HepG2 (cell line): ENCODE measurements around the gene NLRP12. TPM values are rescaled to one million over a fixed set of nuclear protein-coding genes. Genes with fewer than 3 reads are reported as not detected.

Experiments used
- BRD4 ChIP-seq: sonication (generic); formaldehyde crosslinking; IDR thresholded peaks from 2 replicates; pipeline ENCODE4 v1.4.0; 2020; ENCODE audit warnings: missing genetic modification reagents
- CBX5 ChIP-seq: sonication (generic); formaldehyde crosslinking; IDR thresholded peaks from 2 replicates; pipeline ENCODE4 v1.4.0; 2020; ENCODE audit warnings: missing genetic modification reagents, borderline replicate concordance
- ESRRA ChIP-seq: sonication (generic); formaldehyde crosslinking; IDR thresholded peaks from 2 replicates; pipeline ENCODE4 v1.5.1; 2020; ENCODE audit warnings: mild to moderate bottlenecking, low read depth, missing genetic modification reagents
- ETV6 ChIP-seq: sonication (generic); formaldehyde crosslinking; conservative IDR thresholded peaks from 2 replicates; pipeline ENCODE4 v1.4.0; 2020; ENCODE audit warnings: missing genetic modification reagents
- GMEB2 ChIP-seq: IDR thresholded peaks from 2 replicates; pipeline ENCODE4 v1.6.1; 2016; ENCODE audit warnings: missing biosample characterization, missing genetic modification reagents, low read depth
- GTF3A ChIP-seq: sonication (generic); formaldehyde crosslinking; conservative IDR thresholded peaks from 2 replicates; pipeline ENCODE4 v1.4.0; 2020; ENCODE audit warnings: mild to moderate bottlenecking, missing genetic modification reagents
- HMGXB4 ChIP-seq, 2 experiments: sonication (generic) in 1 of 2; formaldehyde crosslinking in 1 of 2; IDR thresholded peaks; 2 replicates each; pipeline versions ENCODE4 v1.4.0 to v1.6.1; 2018 to 2020; ENCODE audit warnings: missing genetic modification reagents in 2 of 2, borderline replicate concordance in 1 of 2, low read depth in 1 of 2, mild to moderate bottlenecking in 1 of 2, missing biosample characterization in 1 of 2
- HNF1A ChIP-seq, 2 experiments: sonication (generic) in 1 of 2; formaldehyde crosslinking in 1 of 2; IDR thresholded peaks; 2 replicates each; pipeline versions ENCODE4 v1.4.0 to v1.6.1; 2016 to 2020; ENCODE audit warnings: borderline replicate concordance in 1 of 2, low read depth in 1 of 2, mild to moderate bottlenecking in 1 of 2, missing genetic modification reagents in 1 of 2
- HNRNPL ChIP-seq: fragments of 200-400 bp; formaldehyde crosslinking; IDR thresholded peaks from 2 replicates; pipeline ENCODE4 v1.6.1; 2017; ENCODE audit warnings: mild to moderate bottlenecking, low read depth, low read length
- KDM1A ChIP-seq: IDR thresholded peaks from 2 replicates; pipeline ENCODE4 v1.6.1; 2016; ENCODE audit warnings: missing compliant biosample characterization
- MYPOP ChIP-seq: sonication (generic); formaldehyde crosslinking; IDR thresholded peaks from 2 replicates; pipeline ENCODE4 v1.8.1; 2023; ENCODE audit warnings: mild to moderate bottlenecking, moderate library complexity, missing genetic modification reagents
- NCOA2 ChIP-seq: sonication (generic); formaldehyde crosslinking; IDR thresholded peaks from 2 replicates; pipeline ENCODE4 v1.8.0; 2022; ENCODE audit warnings: inconsistent platforms
- SKI ChIP-seq: fragments of 450-650 bp; IDR thresholded peaks from one replicate; pipeline ENCODE4 v1.6.1; 2018; ENCODE audit warnings: mild to moderate bottlenecking; ENCODE audit not compliant: partially characterized antibody
- SMYD3 ChIP-seq: sonication (generic); formaldehyde crosslinking; IDR thresholded peaks from 2 replicates; pipeline ENCODE4 v1.8.1; 2023; ENCODE audit warnings: mild to moderate bottlenecking, missing genetic modification reagents
- ZC3H13 ChIP-seq: sonication (generic); formaldehyde crosslinking; IDR thresholded peaks from 2 replicates; pipeline ENCODE4 v1.8.1; 2023; ENCODE audit warnings: mild to moderate bottlenecking, missing genetic modification reagents, moderate library complexity
- ZFP36L2 ChIP-seq: sonication (generic); formaldehyde crosslinking; IDR thresholded peaks from 2 replicates; pipeline ENCODE4 v1.4.0; 2020; ENCODE audit warnings: missing genetic modification reagents
- ZNF124 ChIP-seq: sonication (generic); formaldehyde crosslinking; IDR thresholded peaks from 2 replicates; pipeline ENCODE4 v1.4.0; 2020; ENCODE audit warnings: missing genetic modification reagents
- ZNF747 ChIP-seq: sonication (generic); formaldehyde crosslinking; IDR thresholded peaks from 2 replicates; pipeline ENCODE4 v1.8.1; 2023; ENCODE audit warnings: missing genetic modification reagents, mild to moderate bottlenecking, borderline replicate concordance
- ZNF781 ChIP-seq: sonication (generic); formaldehyde crosslinking; IDR thresholded peaks from 2 replicates; pipeline ENCODE4 v1.5.1; 2020; ENCODE audit warnings: borderline replicate concordance, mild to moderate bottlenecking, missing genetic modification reagents; ENCODE audit errors: not compliant biosample characterization
- ZNF782 ChIP-seq: sonication (generic); formaldehyde crosslinking; IDR thresholded peaks from 2 replicates; pipeline ENCODE4 v1.4.0; 2020; ENCODE audit warnings: missing genetic modification reagents, mild to moderate bottlenecking, borderline replicate concordance
- polyA plus RNA-seq, 8 experiments: library from polyadenylated mRNA; depleted of rRNA in 3 of 8; stranded (reverse) in 7 of 8; unstranded in 1 of 8; fragments of >200 nt; fragmentation: Illumina TruSeq in 4 of 8; extraction: Trizol in 4 of 8; gene quantifications; 2 replicates each; pipeline versions ENCODE4 v1.2.1 to v1.2.3, GENCODE V29; 2011 to 2016; ENCODE audit warnings: low read depth in 4 of 8, missing spikeins in 1 of 8, mixed read lengths in 1 of 8; ENCODE audit not compliant: insufficient read depth in 1 of 8
- total RNA-seq, 5 experiments: library from RNA; depleted of rRNA; stranded (reverse); fragments of >200 nt; fragmentation: Illumina TruSeq; extraction: Trizol; gene quantifications; 2 replicates each; pipeline ENCODE4 v1.2.3, GENCODE V29; 2016; ENCODE audit warnings: low read depth in 1 of 5

NLRP12 gene
- total and polyA plus RNA-seq, 2 of the 13 experiments (the other 11 are each of a cell fraction or from before 2014, with no cell fraction given) = 0.15 to 0.20 TPM

GRCh38 chr19:53864308-53864836, 40.3 kb upstream of the NLRP12 start (continued):
- peak; percentile 79; the same call in 1 of the 2 replicates for TF ChIP-seq CBX5
- peak; percentile 76; the same call in 1 of the 2 replicates for TF ChIP-seq SMYD3 (CRISPR knock-in tag)
- peak; percentile 60; the same call in 1 of the 2 replicates for TF ChIP-seq ZNF747 (CRISPR knock-in tag)
- TF ChIP-seq KDM1A = peak; percentile 86; the same call in 1 of the 2 replicates
- peak; percentile 97 for TF ChIP-seq NCOA2
- TF ChIP-seq MYPOP (CRISPR knock-in tag) = peak; percentile 77; the same call in 1 of the 2 replicates
- TF ChIP-seq ESRRA = peak; percentile 33; the same call in 1 of the 2 replicates
- TF ChIP-seq GTF3A (CRISPR knock-in tag) = no peak
- peak; percentile 61; the same call in 1 of the 2 replicates for TF ChIP-seq HNF1A (IDR thresholded peaks at IDR 0.05; ENCODE audit: low read depth)
- TF ChIP-seq HNF1A (CRISPR knock-in tag; IDR thresholded peaks at IDR 0.05; ENCODE audit: borderline replicate concordance) = peak; percentile 71; the same call in 1 of the 2 replicates
- TF ChIP-seq ZNF781 (CRISPR knock-in tag) = peak; percentile 20
- 0 out of 2 replicates have a peak, but pooled peaks have one; percentile 39 for TF ChIP-seq GMEB2 (CRISPR knock-in tag)
- TF ChIP-seq ZC3H13 (CRISPR knock-in tag) = 0 out of 2 replicates have a peak, but pooled peaks have one; percentile 12
- TF ChIP-seq HNRNPL = peak; percentile 92
- peak in 1 of 2 experiments; percentile 76; a peak in 1 of 4 replicates for TF ChIP-seq HMGXB4 (CRISPR knock-in tag; IDR thresholded peaks at IDR 0.05; ENCODE audit: borderline replicate concordance in 1 of 2, low read depth in 1 of 2)
- no peak; the same call in 1 of the 2 replicates for TF ChIP-seq ZNF782 (CRISPR knock-in tag)
- peak; percentile 58; the same call in 1 of the 2 replicates for TF ChIP-seq ETV6 (CRISPR knock-in tag)
- TF ChIP-seq BRD4 = no peak
- peak; percentile 93 for TF ChIP-seq ZNF124 (CRISPR knock-in tag)
- TF ChIP-seq SKI = peak; percentile 59
- TF ChIP-seq ZFP36L2 (CRISPR knock-in tag) = no peak
